ENCODE measurements around the gene CYBB. TPM values are rescaled to one million over a fixed set of nuclear protein-coding genes. Genes with fewer than 3 reads are reported as not detected.

The CYBB gene
- total and polyA plus RNA-seq, 8 donors = 12.5 to 255 (median 16.8) TPM

- intact Hi-C loops (cut with DNase I) = no loop called here
- Histone ChIP-seq H3K4me1 (peaks cover 0 to 21% of the 10 kb centered on the region in 2 donors), H3K27ac (peak overlapping the region in 1 of 2 donors; percentile 67), H3K4me3 (no peak overlapping the region), H3K36me3 (peaks cover 0 to 26% of the 10 kb centered on the region in 2 donors), H3K27me3 (peaks cover 0 to 2% of the 10 kb centered on the region in 2 donors), H3K9me3 (no peaks in the 10 kb centered on the region)
- TF ChIP-seq, protein P1, sequence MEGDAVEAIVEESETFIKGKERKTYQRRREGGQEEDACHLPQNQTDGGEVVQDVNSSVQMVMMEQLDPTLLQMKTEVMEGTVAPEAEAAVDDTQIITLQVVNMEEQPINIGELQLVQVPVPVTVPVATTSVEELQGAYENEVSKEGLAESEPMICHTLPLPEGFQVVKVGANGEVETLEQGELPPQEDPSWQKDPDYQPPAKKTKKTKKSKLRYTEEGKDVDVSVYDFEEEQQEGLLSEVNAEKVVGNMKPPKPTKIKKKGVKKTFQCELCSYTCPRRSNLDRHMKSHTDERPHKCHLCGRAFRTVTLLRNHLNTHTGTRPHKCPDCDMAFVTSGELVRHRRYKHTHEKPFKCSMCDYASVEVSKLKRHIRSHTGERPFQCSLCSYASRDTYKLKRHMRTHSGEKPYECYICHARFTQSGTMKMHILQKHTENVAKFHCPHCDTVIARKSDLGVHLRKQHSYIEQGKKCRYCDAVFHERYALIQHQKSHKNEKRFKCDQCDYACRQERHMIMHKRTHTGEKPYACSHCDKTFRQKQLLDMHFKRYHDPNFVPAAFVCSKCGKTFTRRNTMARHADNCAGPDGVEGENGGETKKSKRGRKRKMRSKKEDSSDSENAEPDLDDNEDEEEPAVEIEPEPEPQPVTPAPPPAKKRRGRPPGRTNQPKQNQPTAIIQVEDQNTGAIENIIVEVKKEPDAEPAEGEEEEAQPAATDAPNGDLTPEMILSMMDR (IDR thresholded peaks at IDR 0.05) = no peak
- ATAC-seq (peak; percentile 19), DNase-seq (no peak)
These were observed 22.2 kb downstream of the CYBB start for GRCh38 chrX:37802028-37802427.

DNA sequence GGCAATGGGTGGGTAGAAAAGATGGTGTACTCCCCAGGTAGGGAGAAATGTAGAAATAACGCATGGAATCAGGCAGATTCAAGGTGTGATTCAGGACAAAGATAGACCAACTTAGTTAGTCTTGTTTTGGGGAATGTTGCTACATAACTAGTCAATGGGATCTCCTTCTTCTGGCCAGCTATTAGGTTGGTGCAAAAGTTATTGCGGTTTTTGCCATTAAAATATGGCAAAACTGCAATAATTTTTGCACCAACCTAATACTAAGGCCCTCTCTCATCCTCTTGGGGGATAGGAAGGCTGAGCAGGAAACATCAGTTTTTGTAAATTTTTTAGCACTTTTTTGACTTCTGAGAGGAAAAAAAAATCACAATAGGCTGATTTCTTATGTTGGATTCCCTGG lies 23.2 kb downstream of the CYBB start:
- H3K4me3 ChIP-seq = no peak overlapping the region
- peaks cover 0 to 21% of the 10 kb centered on the region in 2 donors for H3K4me1 ChIP-seq
- TF ChIP-seq, protein P1 (IDR thresholded peaks at IDR 0.05) = no peak
- H3K9me3 ChIP-seq = no peaks in the 10 kb centered on the region
- H3K27me3 ChIP-seq = no peaks in the 10 kb centered on the region
- H3K36me3 ChIP-seq = peaks cover 0 to 26% of the 10 kb centered on the region in 2 donors
- DNase-seq = no peak
- intact Hi-C loops (cut with DNase I) = no loop called here
- no peak for ATAC-seq
- H3K27ac ChIP-seq = peak overlapping the region in 1 of 2 donors; percentile 67

GRCh38 chrX:37809970-37810369 lies 30.1 kb downstream of the CYBB start:
- Histone ChIP-seq H3K27me3 (no peaks in the 10 kb centered on the region), H3K36me3 (peaks cover 0 to 25% of the 10 kb centered on the region in 2 donors), H3K4me1 (peaks cover 0 to 37% of the 10 kb centered on the region in 2 donors), H3K27ac (peak overlapping the region in 1 of 2 donors; percentile 75), H3K4me3 (no peak overlapping the region), H3K9me3 (no peaks in the 10 kb centered on the region)
- no peak for DNase-seq
- no peak for ATAC-seq
- TF ChIP-seq, protein P1 (IDR thresholded peaks at IDR 0.05) = no peak
- intact Hi-C loops (cut with DNase I) = no loop called here

- H3K4me3 ChIP-seq = no peak overlapping the region
- peak overlapping the region in 1 of 2 donors; percentile 75 for H3K27ac ChIP-seq
- H3K27me3 ChIP-seq = no peaks in the 10 kb centered on the region
- intact Hi-C loops (cut with DNase I) = no loop called here
- TF ChIP-seq, protein P1 (IDR thresholded peaks at IDR 0.05) = no peak
- ATAC-seq = peak; percentile 26
- peaks cover 0 to 13% of the 10 kb centered on the region in 2 donors for H3K36me3 ChIP-seq
- no peak for DNase-seq
- H3K4me1 ChIP-seq = peaks cover 0 to 38% of the 10 kb centered on the region in 2 donors
- no peaks in the 10 kb centered on the region for H3K9me3 ChIP-seq
These were observed 32.3 kb downstream of the CYBB start for GRCh38 chrX:37812110-37812509.

DNA sequence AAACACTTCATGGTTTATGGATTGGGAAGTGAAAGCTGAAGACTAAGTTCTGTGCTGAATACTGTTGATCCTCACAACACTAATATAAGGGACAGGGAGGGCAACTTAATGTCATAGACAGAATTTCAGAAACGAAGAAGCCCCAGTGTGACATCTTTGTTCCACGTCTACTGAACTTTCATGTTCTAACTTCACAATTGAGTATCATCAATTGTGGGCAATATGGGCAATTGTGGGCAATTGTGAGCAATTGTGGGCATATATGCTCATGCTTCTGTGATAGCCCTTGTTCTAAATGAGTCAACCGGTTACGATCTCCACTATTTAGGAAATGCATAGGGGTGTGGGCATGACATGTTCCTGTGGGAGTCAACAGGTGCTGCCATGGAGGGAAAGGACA lies 33.7 kb downstream of the CYBB start:
- H3K9me3 ChIP-seq = no peaks in the 10 kb centered on the region
- no peak overlapping the region for H3K4me3 ChIP-seq
- DNase-seq (no peak), ATAC-seq (no peak)
- TF ChIP-seq, protein P1 (IDR thresholded peaks at IDR 0.05) = no peak
- no peaks in the 10 kb centered on the region for H3K27me3 ChIP-seq
- H3K27ac ChIP-seq = peak overlapping the region in 1 of 2 donors; percentile 75
- intact Hi-C loops (cut with DNase I) = no loop called here
- peaks cover 0 to 13% of the 10 kb centered on the region in 2 donors for H3K36me3 ChIP-seq
- H3K4me1 ChIP-seq = peaks cover 0 to 38% of the 10 kb centered on the region in 2 donors

All from left lung (tissue), 10 donors.